ENCODE data around the gene RAP1GAP2. TPM values are rescaled to one million over a fixed set of nuclear protein-coding genes. Genes with fewer than 3 reads are reported as not detected.

RAP1GAP2 gene
- total RNA-seq, 1 donor = 2.9 TPM

GRCh38 chr17:2819921-2820501 is 23.8 kb downstream of the RAP1GAP2 start:
- no peaks in the 10 kb centered on the region for H4K20me1 ChIP-seq (ENCODE audit: insufficient read depth, low read length)
- H3K4me3 ChIP-seq (ENCODE audit: insufficient read depth, low read length) = no peak overlapping the region
- no peak overlapping the region for H3K4me2 ChIP-seq (ENCODE audit: insufficient read depth, low read length)
- DNase-seq (ENCODE audit: insufficient read length, low spot score, missing footprints) = no peak
- no peaks in the 10 kb centered on the region for H3K9me3 ChIP-seq (ENCODE audit: low read depth, low read length)
- H3K36me3 ChIP-seq (ENCODE audit: insufficient read depth, low read length) = no peaks in the 10 kb centered on the region
- H3K4me1 ChIP-seq (ENCODE audit: insufficient read depth, low read length) = peaks cover under 1% of the 10 kb centered on the region
- no peak overlapping the region for H2AFZ ChIP-seq (ENCODE audit: low read length)
- H3K27ac ChIP-seq (ENCODE audit: low read depth, low read length) = no peak overlapping the region
- TF ChIP-seq, protein P1, sequence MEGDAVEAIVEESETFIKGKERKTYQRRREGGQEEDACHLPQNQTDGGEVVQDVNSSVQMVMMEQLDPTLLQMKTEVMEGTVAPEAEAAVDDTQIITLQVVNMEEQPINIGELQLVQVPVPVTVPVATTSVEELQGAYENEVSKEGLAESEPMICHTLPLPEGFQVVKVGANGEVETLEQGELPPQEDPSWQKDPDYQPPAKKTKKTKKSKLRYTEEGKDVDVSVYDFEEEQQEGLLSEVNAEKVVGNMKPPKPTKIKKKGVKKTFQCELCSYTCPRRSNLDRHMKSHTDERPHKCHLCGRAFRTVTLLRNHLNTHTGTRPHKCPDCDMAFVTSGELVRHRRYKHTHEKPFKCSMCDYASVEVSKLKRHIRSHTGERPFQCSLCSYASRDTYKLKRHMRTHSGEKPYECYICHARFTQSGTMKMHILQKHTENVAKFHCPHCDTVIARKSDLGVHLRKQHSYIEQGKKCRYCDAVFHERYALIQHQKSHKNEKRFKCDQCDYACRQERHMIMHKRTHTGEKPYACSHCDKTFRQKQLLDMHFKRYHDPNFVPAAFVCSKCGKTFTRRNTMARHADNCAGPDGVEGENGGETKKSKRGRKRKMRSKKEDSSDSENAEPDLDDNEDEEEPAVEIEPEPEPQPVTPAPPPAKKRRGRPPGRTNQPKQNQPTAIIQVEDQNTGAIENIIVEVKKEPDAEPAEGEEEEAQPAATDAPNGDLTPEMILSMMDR (IDR thresholded peaks at IDR 0.05; ENCODE audit: extremely low read depth, low read depth, low read length) = no peak
- H3K27me3 ChIP-seq (ENCODE audit: insufficient read depth, low read length) = no peaks in the 10 kb centered on the region
- H3K79me2 ChIP-seq (ENCODE audit: insufficient read depth, low read length) = no peaks in the 10 kb centered on the region

GRCh38 chr17:2821868-2822267 is 25.6 kb downstream of the RAP1GAP2 start:
- Histone ChIP-seq H3K4me3 (ENCODE audit: insufficient read depth, low read length) (no peak overlapping the region), H2AFZ (ENCODE audit: low read length) (no peak overlapping the region)
- no peak for DNase-seq (ENCODE audit: insufficient read length, low spot score, missing footprints)

DNA sequence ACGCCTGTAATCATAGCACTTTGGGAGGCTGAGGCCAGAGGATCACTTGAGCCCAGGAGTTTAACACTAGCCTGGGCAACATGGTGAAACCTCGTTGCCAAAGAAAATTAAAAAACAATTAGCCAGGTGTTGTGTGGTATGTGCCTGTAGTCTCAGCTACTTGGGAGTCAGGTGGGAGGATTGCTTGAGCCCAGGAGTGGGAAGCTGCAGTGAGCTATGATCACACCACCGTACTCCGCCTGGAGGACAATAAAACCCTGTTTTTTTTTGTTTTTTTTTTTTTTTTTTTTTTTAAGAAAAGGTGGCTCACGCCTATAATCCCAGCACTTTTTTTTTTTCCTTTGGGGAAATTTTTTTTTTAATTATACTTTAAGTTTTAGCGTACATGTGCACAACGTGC is 26.1 kb downstream of the RAP1GAP2 start:
- Histone ChIP-seq H3K79me2 (ENCODE audit: insufficient read depth, low read length) (no peaks in the 10 kb centered on the region), H2AFZ (ENCODE audit: low read length) (no peak overlapping the region), H3K4me2 (ENCODE audit: insufficient read depth, low read length) (no peak overlapping the region), H3K36me3 (ENCODE audit: insufficient read depth, low read length) (no peaks in the 10 kb centered on the region), H4K20me1 (ENCODE audit: insufficient read depth, low read length) (no peaks in the 10 kb centered on the region), H3K27ac (ENCODE audit: low read depth, low read length) (no peak overlapping the region), H3K4me3 (ENCODE audit: insufficient read depth, low read length) (no peak overlapping the region), H3K27me3 (ENCODE audit: insufficient read depth, low read length) (no peaks in the 10 kb centered on the region), H3K9me3 (ENCODE audit: low read depth, low read length) (no peaks in the 10 kb centered on the region), H3K4me1 (ENCODE audit: insufficient read depth, low read length) (no peaks in the 10 kb centered on the region)
- TF ChIP-seq, protein P1 (IDR thresholded peaks at IDR 0.05; ENCODE audit: extremely low read depth, low read depth, low read length) = no peak
- no peak for DNase-seq (ENCODE audit: insufficient read length, low spot score, missing footprints)

More at GRCh38 chr17:2821868-2822267, 25.6 kb downstream of the RAP1GAP2 start:
- H3K27me3 ChIP-seq (ENCODE audit: insufficient read depth, low read length) = no peaks in the 10 kb centered on the region
- no peaks in the 10 kb centered on the region for H3K79me2 ChIP-seq (ENCODE audit: insufficient read depth, low read length)
- no peaks in the 10 kb centered on the region for H4K20me1 ChIP-seq (ENCODE audit: insufficient read depth, low read length)
- no peaks in the 10 kb centered on the region for H3K4me1 ChIP-seq (ENCODE audit: insufficient read depth, low read length)
- H3K27ac ChIP-seq (ENCODE audit: low read depth, low read length) = no peak overlapping the region
- no peak overlapping the region for H3K4me2 ChIP-seq (ENCODE audit: insufficient read depth, low read length)
- H3K36me3 ChIP-seq (ENCODE audit: insufficient read depth, low read length) = no peaks in the 10 kb centered on the region
- TF ChIP-seq, protein P1 (IDR thresholded peaks at IDR 0.05; ENCODE audit: extremely low read depth, low read depth, low read length) = no peak
- H3K9me3 ChIP-seq (ENCODE audit: low read depth, low read length) = no peaks in the 10 kb centered on the region

DNA sequence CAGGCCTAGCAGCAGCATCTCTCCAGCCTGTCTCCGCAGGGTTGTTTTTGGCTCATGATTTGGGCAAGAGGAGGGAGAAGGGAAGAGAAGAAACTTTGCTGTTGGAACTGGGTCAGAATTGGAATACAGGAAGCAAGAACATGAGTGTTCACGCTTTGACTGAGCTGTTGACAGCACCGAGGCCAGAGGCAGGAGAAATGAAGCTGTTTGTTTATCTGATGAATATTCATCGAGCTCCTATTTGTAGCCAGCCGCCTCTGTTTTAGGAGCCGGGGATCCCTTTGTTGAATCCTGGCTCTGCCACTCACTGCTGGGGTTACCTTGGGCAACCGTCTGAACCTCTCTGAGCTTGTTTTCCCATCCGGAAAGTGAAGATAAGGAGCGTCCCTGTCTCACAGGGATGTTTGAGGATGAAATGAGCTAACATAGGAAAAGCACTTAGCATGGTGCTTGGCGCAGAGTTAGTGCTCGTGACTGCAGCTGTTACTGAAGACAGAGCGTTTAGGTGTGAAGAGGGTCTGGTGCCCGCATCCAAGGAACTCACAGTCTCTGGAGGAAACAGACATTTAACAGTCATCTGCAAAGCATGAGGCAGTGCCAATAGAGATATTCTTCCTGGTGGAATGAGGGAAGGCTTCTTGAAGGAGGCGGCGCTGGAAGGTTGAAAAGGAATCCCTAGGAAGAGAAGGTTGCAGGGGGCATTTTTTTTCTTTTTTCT is 29.2 kb downstream of the RAP1GAP2 start:
- no peaks in the 10 kb centered on the region for H4K20me1 ChIP-seq (ENCODE audit: insufficient read depth, low read length)
- peak; percentile 50 for DNase-seq (ENCODE audit: insufficient read length, low spot score, missing footprints)
- no peak overlapping the region for H3K4me2 ChIP-seq (ENCODE audit: insufficient read depth, low read length)
- H3K27ac ChIP-seq (ENCODE audit: low read depth, low read length) = no peak overlapping the region
- H3K27me3 ChIP-seq (ENCODE audit: insufficient read depth, low read length) = no peaks in the 10 kb centered on the region
- no peaks in the 10 kb centered on the region for H3K36me3 ChIP-seq (ENCODE audit: insufficient read depth, low read length)
- H2AFZ ChIP-seq (ENCODE audit: low read length) = no peak overlapping the region
- H3K4me1 ChIP-seq (ENCODE audit: insufficient read depth, low read length) = peaks cover 3% of the 10 kb centered on the region
- H3K79me2 ChIP-seq (ENCODE audit: insufficient read depth, low read length) = no peaks in the 10 kb centered on the region
- TF ChIP-seq, protein P1 (IDR thresholded peaks at IDR 0.05; ENCODE audit: extremely low read depth, low read depth, low read length) = no peak
- no peak overlapping the region for H3K4me3 ChIP-seq (ENCODE audit: insufficient read depth, low read length)
- H3K9me3 ChIP-seq (ENCODE audit: low read depth, low read length) = no peaks in the 10 kb centered on the region
